H9 (cell line): ENCODE results near the gene OR10A6. TPM values are rescaled to one million over a fixed set of nuclear protein-coding genes. Genes with fewer than 3 reads are reported as not detected.

Experiments used
- DNase-seq: peaks from one replicate; pipeline ENCODE4 v3.0.0-alpha.2; 2017
- H2AFZ ChIP-seq: one replicate; pipeline ENCODE4 v1.6.1; 2013; ENCODE audit warnings: mild to moderate bottlenecking, low read length, control low read depth, moderate library complexity
- H2AK5ac ChIP-seq: 2 replicates; pipeline ENCODE4 v1.6.1; 2013; ENCODE audit warnings: low read length, control low read depth, mixed read lengths; ENCODE audit not compliant: insufficient read length
- H2BK120ac ChIP-seq: one replicate; pipeline ENCODE4 v1.6.1; 2013; ENCODE audit warnings: low read depth, mild to moderate bottlenecking, low read length, control low read depth, inconsistent platforms; ENCODE audit not compliant: poor library complexity, severe bottlenecking
- H2BK12ac ChIP-seq: 2 replicates; pipeline ENCODE4 v1.6.1; 2013; ENCODE audit warnings: low read length, control low read depth, mixed read lengths, low read depth; ENCODE audit not compliant: insufficient read length
- H2BK15ac ChIP-seq: 2 replicates; pipeline ENCODE4 v1.6.1; 2013; ENCODE audit warnings: low read depth, low read length, control low read depth
- H2BK20ac ChIP-seq: one replicate; pipeline ENCODE4 v1.6.1; 2013; ENCODE audit warnings: low read depth, mild to moderate bottlenecking, low read length, control low read depth, inconsistent platforms; ENCODE audit not compliant: poor library complexity, severe bottlenecking
- H2BK5ac ChIP-seq: 2 replicates; pipeline ENCODE4 v1.6.1; 2013; ENCODE audit warnings: low read length, control low read depth, mixed read lengths; ENCODE audit not compliant: insufficient read length
- H3K14ac ChIP-seq: 2 replicates; pipeline ENCODE4 v1.6.1; 2013; ENCODE audit warnings: low read length, control low read depth; ENCODE audit not compliant: insufficient read depth
- H3K18ac ChIP-seq: 2 replicates; pipeline ENCODE4 v1.6.1; 2013; ENCODE audit warnings: low read depth, mild to moderate bottlenecking, mixed read lengths, low read length, control low read depth; ENCODE audit not compliant: insufficient read length
- H3K23ac ChIP-seq: 2 replicates; pipeline ENCODE4 v1.6.1; 2013; ENCODE audit warnings: low read length, control low read depth, mixed read lengths, low read depth; ENCODE audit not compliant: insufficient read length
- H3K23me2 ChIP-seq: 2 replicates; pipeline ENCODE4 v1.6.1; 2013; ENCODE audit warnings: low read depth, mild to moderate bottlenecking, mixed read lengths, low read length, control low read depth; ENCODE audit not compliant: insufficient read length, poor library complexity, severe bottlenecking
- H3K27ac ChIP-seq: 2 replicates; pipeline ENCODE4 v1.5.1; 2013; ENCODE audit warnings: low read length, control low read depth, mixed read lengths, low read depth; ENCODE audit not compliant: insufficient read length
- H3K27me3 ChIP-seq: 2 replicates; pipeline ENCODE4 v1.6.1; 2013; ENCODE audit warnings: low read length, control low read depth, inconsistent platforms; ENCODE audit not compliant: insufficient read depth
- H3K4ac ChIP-seq: 2 replicates; pipeline ENCODE4 v1.6.1; 2013; ENCODE audit warnings: low read depth, mild to moderate bottlenecking, control low read depth, inconsistent platforms, low read length, moderate library complexity
- H3K4me1 ChIP-seq: 2 replicates; pipeline ENCODE4 v1.6.1; 2013; ENCODE audit warnings: low read length, control low read depth, inconsistent platforms; ENCODE audit not compliant: insufficient read depth
- H3K4me2 ChIP-seq: 2 replicates; pipeline ENCODE4 v1.6.1; 2013; ENCODE audit warnings: low read length, control low read depth, mixed read lengths; ENCODE audit not compliant: insufficient read length, insufficient read depth
- H3K56ac ChIP-seq: 2 replicates; pipeline ENCODE4 v1.6.1; 2013; ENCODE audit warnings: low read depth, mild to moderate bottlenecking, mixed read lengths, low read length, control low read depth; ENCODE audit not compliant: insufficient read length
- H3K79me1 ChIP-seq: 2 replicates; pipeline ENCODE4 v1.6.1; 2013; ENCODE audit warnings: low read depth, mild to moderate bottlenecking, moderate library complexity, low read length, control low read depth, inconsistent platforms; ENCODE audit not compliant: insufficient read depth, poor library complexity, severe bottlenecking
- H3K79me2 ChIP-seq: 2 replicates; pipeline ENCODE4 v1.6.1; 2013; ENCODE audit warnings: low read length, control low read depth, inconsistent platforms; ENCODE audit not compliant: insufficient read depth
- H3K9ac ChIP-seq: 2 replicates; pipeline ENCODE4 v1.6.1; 2013; ENCODE audit warnings: low read length, control low read depth, mixed read lengths; ENCODE audit not compliant: insufficient read length; ENCODE audit errors: extremely low read depth
- H3K9me3 ChIP-seq: one replicate; pipeline ENCODE4 v1.6.1; 2013; ENCODE audit warnings: low read depth, low read length, inconsistent platforms; ENCODE audit not compliant: control insufficient read depth
- H3T11ph ChIP-seq: one replicate; pipeline ENCODE4 v1.6.1; 2013; ENCODE audit warnings: mild to moderate bottlenecking, low read length, control low read depth, inconsistent platforms
- H4K20me1 ChIP-seq: one replicate; pipeline ENCODE4 v1.6.1; 2013; ENCODE audit not compliant: control insufficient read depth, insufficient read length, insufficient read depth
- H4K5ac ChIP-seq: 2 replicates; pipeline ENCODE4 v1.6.1; 2013; ENCODE audit warnings: low read depth, mild to moderate bottlenecking, mixed read lengths, low read length, control low read depth; ENCODE audit not compliant: insufficient read length
- H4K8ac ChIP-seq: replicated peaks from 2 replicates; pipeline ENCODE4 v1.6.1; 2013; ENCODE audit warnings: low read length, control low read depth, mixed read lengths, low read depth; ENCODE audit not compliant: insufficient read length
- H4K91ac ChIP-seq: 2 replicates; pipeline ENCODE4 v1.6.1; 2013; ENCODE audit warnings: low read depth, mild to moderate bottlenecking, moderate library complexity, mixed read lengths, low read length, control low read depth; ENCODE audit not compliant: insufficient read length
- H3K27ac Mint-ChIP-seq, 3 experiments: 2 replicates in 2 of 3; 3 replicates in 1 of 3; pipeline ENCODE4 v1.8.0; 2020 to 2021; ENCODE audit warnings: mixed read lengths in 3 of 3, mild to moderate bottlenecking in 1 of 3, moderate library complexity in 1 of 3
- H3K27me3 Mint-ChIP-seq: 2 replicates; pipeline ENCODE4 v1.8.0; 2021; ENCODE audit warnings: low read depth, mild to moderate bottlenecking, moderate library complexity, mixed read lengths
- H3K36me3 Mint-ChIP-seq, 3 experiments: 2 replicates in 2 of 3; 3 replicates in 1 of 3; pipeline ENCODE4 v1.8.0; 2020 to 2021; ENCODE audit warnings: low read depth in 3 of 3, mixed read lengths in 3 of 3; ENCODE audit not compliant: insufficient read depth in 1 of 3
- H3K4me1 Mint-ChIP-seq, 2 experiments: 2 replicates each; pipeline ENCODE4 v1.8.0; 2020; ENCODE audit warnings: mixed read lengths in 2 of 2
- H3K4me3 Mint-ChIP-seq, 2 experiments: 2 replicates in 1 of 2; 3 replicates in 1 of 2; pipeline ENCODE4 v1.8.0; 2020 to 2021; ENCODE audit warnings: mild to moderate bottlenecking in 2 of 2, mixed read lengths in 2 of 2, moderate library complexity in 1 of 2
- H3K9me3 Mint-ChIP-seq, 2 experiments: 2 replicates in 1 of 2; 3 replicates in 1 of 2; pipeline ENCODE4 v1.8.0; 2020; ENCODE audit warnings: mild to moderate bottlenecking in 2 of 2, mixed read lengths in 2 of 2, moderate library complexity in 1 of 2
- CTCF ChIP-seq: fragments of 200-600 bp; sonication (generic); conservative IDR thresholded peaks from 3 replicates; pipeline ENCODE4 v1.8.0; 2021; ENCODE audit warnings: antibody characterized with exemption, mild to moderate bottlenecking
- WGBS: extraction: QIAGEN DNeasy Blood & Tissue Kit; methylation state at CpG from one replicate; pipeline ENCODE4 v1.1.7; 2013; ENCODE audit warnings: missing lambda C conversion rate, low lambda C conversion rate, mixed read lengths; ENCODE audit not compliant: insufficient read length; ENCODE audit errors: extremely low coverage; 5-methylcytosine and 5-hydroxymethylcytosine counted together
- total RNA-seq: library from RNA; stranded (reverse); gene quantifications from 2 replicates; pipeline ENCODE4 v1.2.1, GENCODE V29; 2021

Gene OR10A6
- total RNA-seq, 1 experiment from 2014 or later = not detected

- Histone ChIP-seq H3K4ac (no peak overlapping the region), H2BK12ac (no peak overlapping the region), H2BK15ac (no peak overlapping the region), H3K4me2 (no peak overlapping the region), H2AFZ (peak overlapping the region; percentile 100), H4K20me1 (no peaks in the 10 kb centered on the region), H3K79me1 (no peaks in the 10 kb centered on the region), H3K23ac (no peak overlapping the region), H3T11ph (no peak overlapping the region), H3K23me2 (no peaks in the 10 kb centered on the region), H4K5ac (no peak overlapping the region), H2BK5ac (no peak overlapping the region), H3K4me1 (no peaks in the 10 kb centered on the region; the same call in 1 of the 2 replicates), H4K91ac (no peak overlapping the region), H2BK20ac (no peak overlapping the region), H3K14ac (no peak overlapping the region), H3K56ac (no peak overlapping the region), H4K8ac (peak overlapping the region; percentile 71), H2AK5ac (no peak overlapping the region), H3K79me2 (no peaks in the 10 kb centered on the region), H3K27ac (no peak overlapping the region), H3K18ac (no peak overlapping the region), H3K9me3 (no peaks in the 10 kb centered on the region), H3K9ac (peak overlapping the region; percentile 34), H2BK120ac (no peak overlapping the region), H3K27me3 (no peaks in the 10 kb centered on the region)
- Mint-ChIP-seq H3K27ac (peak overlapping the region in 2 of 3 experiments; percentile 9 to 59; a peak in 4 of 7 replicates), H3K9me3 (no peaks in the 10 kb centered on the region; a peak in 2 of 5 replicates), H3K4me1 (peaks cover 4 to 8% of the 10 kb centered on the region in 2 experiments), H3K36me3 (no peaks in the 10 kb centered on the region), H3K4me3 (no peak overlapping the region), H3K27me3 (peaks cover 3% of the 10 kb centered on the region; the same call in 1 of the 2 replicates)
- DNase-seq = no peak
- no CpG with 5 or more reads among the region's 2 CpGs for WGBS
- peak; percentile 81 for TF ChIP-seq CTCF
Observed at GRCh38 chr11:7892840-7893254, 38.2 kb downstream of the OR10A6 start.
